Measurements from ENCODE around the gene MRRF. TPM values are rescaled to one million over a fixed set of nuclear protein-coding genes. Genes with fewer than 3 reads are reported as not detected.

Gene MRRF
- total and polyA plus RNA-seq, 2 of the 4 experiments (the other 2 are of a cell fraction): 32.1 to 38.0 TPM

DNA sequence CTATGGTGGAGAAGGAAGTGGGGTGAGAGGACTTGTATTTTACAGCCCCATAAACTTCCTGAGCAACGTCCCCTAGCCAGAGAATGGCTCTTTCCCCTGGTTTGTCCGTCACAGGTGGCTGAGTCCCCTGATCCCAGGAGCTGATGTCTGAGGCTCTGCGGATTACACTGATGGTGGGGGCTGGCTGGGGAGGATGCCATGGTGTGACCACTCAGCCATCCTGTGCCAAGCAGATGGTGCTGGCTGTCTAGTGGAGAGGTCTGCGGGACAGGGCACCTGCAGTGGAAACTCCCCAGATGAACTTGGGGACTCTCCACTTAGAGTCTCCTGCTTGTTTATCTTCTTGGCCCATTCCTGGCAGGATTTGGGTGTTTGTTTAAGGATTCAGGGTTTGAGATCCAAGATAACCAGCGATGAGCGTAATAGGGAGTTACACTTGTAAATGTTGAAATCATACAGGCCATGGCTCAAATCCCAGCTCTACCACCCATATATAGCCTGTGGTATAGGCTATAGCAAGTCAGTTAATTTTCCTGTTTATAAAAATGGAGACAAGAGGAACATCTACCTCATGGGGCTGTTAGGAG is 101.5 kb downstream of the MRRF start:
- H3K4me2 ChIP-seq (ENCODE audit: low read depth, low read length): no peak overlapping the region
- H3K14ac ChIP-seq (replicated peaks; ENCODE audit: low read depth, low read length): peak overlapping the region; percentile 3
- ChIA-PET CTCF (interaction anchor here (0.5 to 0.6 kb wide), 2 partner anchors 88 to 110 kb away, joined by 3 read pairs; no protein-coding TSS in a partner anchor), POLR2A (ENCODE audit: unreplicated experiment) (no interaction called here)
- H2AK5ac ChIP-seq (ENCODE audit: low read depth, low read length): peak overlapping the region; percentile 85
- H2AK9ac ChIP-seq (replicated peaks; ENCODE audit: low read depth, low read length, poor library complexity): no peak overlapping the region
- dilution Hi-C loops (cut with HindIII; ENCODE audit: low sequenced_read_pairs, unreplicated experiment): no loop called here
- H3K4ac ChIP-seq (ENCODE audit: low read depth, low read length): peak overlapping the region; percentile 89
- H3K27me3 ChIP-seq (ENCODE audit: control insufficient read depth, insufficient read depth, low read length): no peaks in the 10 kb centered on the region
- peak overlapping the region; percentile 83 for H3K18ac ChIP-seq (ENCODE audit: low read depth, low read length)
- H3K9me1 ChIP-seq (ENCODE audit: insufficient read depth, low read length): peaks cover 29% of the 10 kb centered on the region
- in situ Hi-C loops (cut with MboI; ENCODE audit: low sequenced_read_pairs): no loop called here
- no peaks in the 10 kb centered on the region for H3K9me3 ChIP-seq (ENCODE audit: control insufficient read depth, insufficient read depth, low read length)
- peak overlapping the region; percentile 40 for H2BK5ac ChIP-seq (ENCODE audit: low read depth, low read length, poor library complexity, severe bottlenecking)
- intact Hi-C loops (cut with micrococcal nuclease): no loop called here
- peak overlapping the region; percentile 93 for H4K91ac ChIP-seq (ENCODE audit: insufficient read depth, low read depth, low read length)
- no TSS peak for BruUV-seq (replicated peaks)
- TF ChIP-seq CEBPB (IDR thresholded peaks at IDR 0.05; ENCODE audit: low read depth, low read length) (peak; percentile 38; the same call in 1 of the 2 replicates), NFE2L2 (IDR thresholded peaks at IDR 0.05; ENCODE audit: low read depth, low read length) (no peak), SMC3 (IDR thresholded peaks at IDR 0.05; ENCODE audit: low read depth, low read length) (no peak), RCOR1 (IDR thresholded peaks at IDR 0.05; ENCODE audit: insufficient replicate concordance, low read length) (peak; percentile 18)
- H2BK20ac ChIP-seq (ENCODE audit: low read depth, low read length): peak overlapping the region; percentile 92
- DNase-seq (peak; percentile 88), ATAC-seq (ENCODE audit: low read depth) (peak; percentile 19)
- H3K23ac ChIP-seq (ENCODE audit: low read depth, low read length): no peak overlapping the region
- no peak overlapping the region for H3K56ac ChIP-seq (ENCODE audit: extremely low read depth, insufficient read depth, low read length)
- H3K36me3 ChIP-seq (ENCODE audit: control insufficient read depth, insufficient read depth, low read length): no peaks in the 10 kb centered on the region
- H4K5ac ChIP-seq (ENCODE audit: low read depth, low read length): peak overlapping the region; percentile 74
- H4K20me1 ChIP-seq (ENCODE audit: insufficient read depth, low read length): no peaks in the 10 kb centered on the region
- H3K9ac ChIP-seq (ENCODE audit: low read depth, low read length): no peak overlapping the region
- no peak overlapping the region for H3K4me3 ChIP-seq (ENCODE audit: insufficient read depth, low read depth, low read length)
- H3K79me1 ChIP-seq (ENCODE audit: low read depth in 1 of 2, low read length in 2 of 2): peaks cover 9 to 10% of the 10 kb centered on the region in 2 experiments; a peak in 3 of 4 replicates
- H2AFZ ChIP-seq (replicated peaks; ENCODE audit: low read length, poor library complexity): no peak overlapping the region
- no CpG with 5 or more reads among the region's 6 CpGs for WGBS, 2 experiments (ENCODE audit: extremely low coverage in 2 of 2, insufficient read length in 1 of 2)
- peaks cover 27% of the 10 kb centered on the region for H3K4me1 ChIP-seq (ENCODE audit: control insufficient read depth, insufficient read depth, low read length)
- peak overlapping the region; percentile 85 for H2BK120ac ChIP-seq (ENCODE audit: low read depth, low read length)
- H3K27ac ChIP-seq (ENCODE audit: insufficient read depth, low read length): peak overlapping the region; percentile 19
- H2BK15ac ChIP-seq (ENCODE audit: low read depth, low read length): peak overlapping the region; percentile 74
- peak overlapping the region; percentile 63 to 82; a peak in 3 of 4 replicates for H4K8ac ChIP-seq (ENCODE audit: low read depth in 2 of 2, low read length in 2 of 2)

Measured in IMR-90 (cell line).